Activated T-helper 1 cell treated with anti-CD3 and anti-CD28 coated beads, Interleukin-12 subunit alpha, Interleukin-12 subunit beta, Interleukin-2, Interleukin-4 antibody, amounts not matched to agents 30 ng/mL and 10 ng/mL and 1 ng/mL, durations not matched to agents 14 hours and 24 hours and 36 hours (primary cell): ENCODE results near the gene NMS. TPM values are rescaled to one million over a fixed set of nuclear protein-coding genes. Genes with fewer than 3 reads are reported as not detected.
"Not testable (repeated sequence)": the region's sequence is repeated elsewhere in the genome, so short reads cannot be mapped to it uniquely, and the experiment has no call there.

ENCODE experiments used
- DNase-seq: peaks from one replicate; pipeline ENCODE4 v3.0.0; 2021; ENCODE audit warnings: low spot score
- H3K27ac Mint-ChIP-seq: one replicate; pipeline ENCODE4 v1.8.0; 2021; ENCODE audit warnings: mild to moderate bottlenecking, mixed read lengths
- H3K27me3 Mint-ChIP-seq: one replicate; pipeline ENCODE4 v1.8.0; 2022; ENCODE audit warnings: mild to moderate bottlenecking, moderate library complexity, mixed read lengths; ENCODE audit not compliant: insufficient read depth
- H3K36me3 Mint-ChIP-seq: one replicate; pipeline ENCODE4 v1.8.0; 2021; ENCODE audit warnings: low read depth, mixed read lengths
- H3K4me1 Mint-ChIP-seq: one replicate; pipeline ENCODE4 v1.8.0; 2021; ENCODE audit warnings: low read depth, mixed read lengths
- H3K4me3 Mint-ChIP-seq: one replicate; pipeline ENCODE4 v1.8.0; 2021; ENCODE audit warnings: mild to moderate bottlenecking, moderate library complexity, mixed read lengths
- H3K9me3 Mint-ChIP-seq: one replicate; pipeline ENCODE4 v1.8.0; 2021; ENCODE audit warnings: mixed read lengths
- intact Hi-C: fragments of 100-400 bp; cut with micrococcal nuclease; formaldehyde crosslinking; loops from one replicate; pipeline ENCODE4 v1.15.1; 2024
- total RNA-seq: library from RNA; stranded (reverse); gene quantifications from 2 replicates; pipeline ENCODE4 v1.2.3, GENCODE V29; 2022

Gene NMS
- total RNA-seq, 1 donor from 2014 or later, result not detected

GRCh38 chr2:100451092-100451491, 19.2 kb upstream of the NMS start:
- Mint-ChIP-seq H3K9me3 (peaks cover 14% of the 10 kb centered on the region), H3K4me1 (no peaks in the 10 kb centered on the region), H3K36me3 (no peaks in the 10 kb centered on the region), H3K4me3 (no peak overlapping the region), H3K27me3 (no peaks in the 10 kb centered on the region), H3K27ac (no peak overlapping the region)
- intact Hi-C loops, result no loop called here
- no peak for DNase-seq

- Mint-ChIP-seq H3K36me3 (no peaks in the 10 kb centered on the region), H3K4me3 (no peak overlapping the region), H3K9me3 (peaks cover 17% of the 10 kb centered on the region), H3K4me1 (no peaks in the 10 kb centered on the region), H3K27me3 (no peaks in the 10 kb centered on the region), H3K27ac (no peak overlapping the region)
- intact Hi-C loops, result no loop called here
- no peak for DNase-seq
Measured at GRCh38 chr2:100451734-100452133, 18.5 kb upstream of the NMS start.

GRCh38 chr2:100453853-100454252, 16.4 kb upstream of the NMS start:
- no peak for DNase-seq
- Mint-ChIP-seq H3K9me3 (peaks cover 23% of the 10 kb centered on the region), H3K36me3 (no peaks in the 10 kb centered on the region), H3K4me3 (no peak overlapping the region), H3K27ac (no peak overlapping the region), H3K4me1 (no peaks in the 10 kb centered on the region), H3K27me3 (no peaks in the 10 kb centered on the region)
- intact Hi-C loops, result no loop called here

GRCh38 chr2:100456357-100456756, 13.9 kb upstream of the NMS start:
- intact Hi-C loops, H3K4me3 Mint-ChIP-seq, H3K36me3 Mint-ChIP-seq, H3K4me1 Mint-ChIP-seq, H3K27me3 Mint-ChIP-seq, H3K27ac Mint-ChIP-seq, DNase-seq: not testable (repeated sequence)
- peaks cover 38% of the 10 kb centered on the region for H3K9me3 Mint-ChIP-seq

GRCh38 chr2:100460904-100461530, 9.3 kb upstream of the NMS start:
- intact Hi-C loops, result no loop called here
- no peaks in the 10 kb centered on the region for H3K27me3 Mint-ChIP-seq

GRCh38 chr2:100470898-100471514, 724 bp downstream of the NMS start:
- H3K4me1 Mint-ChIP-seq, result no peaks in the 10 kb centered on the region
- no peak for DNase-seq
- H3K27me3 Mint-ChIP-seq, result peaks cover 21% of the 10 kb centered on the region
- no peak overlapping the region for H3K4me3 Mint-ChIP-seq
- H3K9me3 Mint-ChIP-seq, result peaks cover 5% of the 10 kb centered on the region
- intact Hi-C loops, result no loop called here
- H3K36me3 Mint-ChIP-seq, result no peaks in the 10 kb centered on the region
- no peak overlapping the region for H3K27ac Mint-ChIP-seq

More at GRCh38 chr2:100460904-100461530, 9.3 kb upstream of the NMS start:
- no peak overlapping the region for H3K4me3 Mint-ChIP-seq
- no peaks in the 10 kb centered on the region for H3K36me3 Mint-ChIP-seq
- peaks cover 24% of the 10 kb centered on the region for H3K9me3 Mint-ChIP-seq
- no peak for DNase-seq
- no peaks in the 10 kb centered on the region for H3K4me1 Mint-ChIP-seq
- no peak overlapping the region for H3K27ac Mint-ChIP-seq

GRCh38 chr2:100476606-100477005, 6.3 kb downstream of the NMS start:
- no peaks in the 10 kb centered on the region for H3K4me1 Mint-ChIP-seq
- no peaks in the 10 kb centered on the region for H3K9me3 Mint-ChIP-seq
- DNase-seq, result no peak
- intact Hi-C loops, result no loop called here
- no peak overlapping the region for H3K4me3 Mint-ChIP-seq
- H3K36me3 Mint-ChIP-seq, result no peaks in the 10 kb centered on the region
- H3K27me3 Mint-ChIP-seq, result no peaks in the 10 kb centered on the region
- H3K27ac Mint-ChIP-seq, result no peak overlapping the region

- Mint-ChIP-seq H3K4me1 (no peaks in the 10 kb centered on the region), H3K27me3 (no peaks in the 10 kb centered on the region), H3K4me3 (no peak overlapping the region), H3K9me3 (no peaks in the 10 kb centered on the region), H3K27ac (no peak overlapping the region), H3K36me3 (no peaks in the 10 kb centered on the region)
- DNase-seq, result no peak
- intact Hi-C loops, result no loop called here
Measured at GRCh38 chr2:100482741-100483140, 12.5 kb downstream of the NMS start.

GRCh38 chr2:100483895-100484294, 13.6 kb downstream of the NMS start:
- no peak for DNase-seq
- Mint-ChIP-seq H3K4me1 (no peaks in the 10 kb centered on the region), H3K36me3 (no peaks in the 10 kb centered on the region), H3K9me3 (no peaks in the 10 kb centered on the region), H3K27ac (no peak overlapping the region), H3K27me3 (no peaks in the 10 kb centered on the region), H3K4me3 (no peak overlapping the region)
- intact Hi-C loops, result no loop called here

GRCh38 chr2:100484390-100484789, 14.1 kb downstream of the NMS start:
- intact Hi-C loops, result no loop called here
- H3K27me3 Mint-ChIP-seq, result no peaks in the 10 kb centered on the region
- no peak overlapping the region for H3K4me3 Mint-ChIP-seq
- H3K9me3 Mint-ChIP-seq, result no peaks in the 10 kb centered on the region
- H3K36me3 Mint-ChIP-seq, result no peaks in the 10 kb centered on the region
- no peak for DNase-seq
- H3K27ac Mint-ChIP-seq, result no peak overlapping the region
- no peaks in the 10 kb centered on the region for H3K4me1 Mint-ChIP-seq

GRCh38 chr2:100485396-100485795, 15.1 kb downstream of the NMS start:
- no peak overlapping the region for H3K4me3 Mint-ChIP-seq
- H3K27ac Mint-ChIP-seq, result no peak overlapping the region
- H3K27me3 Mint-ChIP-seq, result no peaks in the 10 kb centered on the region
- no peaks in the 10 kb centered on the region for H3K4me1 Mint-ChIP-seq
- no peaks in the 10 kb centered on the region for H3K9me3 Mint-ChIP-seq
- no peak for DNase-seq
- no peaks in the 10 kb centered on the region for H3K36me3 Mint-ChIP-seq
- intact Hi-C loops, result no loop called here

GRCh38 chr2:100494712-100495111, 24.4 kb downstream of the NMS start:
- no peaks in the 10 kb centered on the region for H3K36me3 Mint-ChIP-seq

GRCh38 chr2:100502782-100503181, 32.5 kb downstream of the NMS start:
- DNase-seq, result no peak
- no peaks in the 10 kb centered on the region for H3K36me3 Mint-ChIP-seq
- H3K4me1 Mint-ChIP-seq, result no peaks in the 10 kb centered on the region
- no peak overlapping the region for H3K27ac Mint-ChIP-seq
- H3K4me3 Mint-ChIP-seq, result no peak overlapping the region
- H3K27me3 Mint-ChIP-seq, result peaks cover 11% of the 10 kb centered on the region
- intact Hi-C loops, result no loop called here
- peaks cover 14% of the 10 kb centered on the region for H3K9me3 Mint-ChIP-seq

More at GRCh38 chr2:100494712-100495111, 24.4 kb downstream of the NMS start:
- Mint-ChIP-seq H3K27ac (no peak overlapping the region), H3K9me3 (no peaks in the 10 kb centered on the region), H3K4me3 (no peak overlapping the region), H3K4me1 (no peaks in the 10 kb centered on the region), H3K27me3 (peaks cover 5% of the 10 kb centered on the region)
- intact Hi-C loops, result no loop called here
- DNase-seq, result no peak

- intact Hi-C loops, result no loop called here
- peaks cover 24% of the 10 kb centered on the region for H3K9me3 Mint-ChIP-seq
- no peaks in the 10 kb centered on the region for H3K4me1 Mint-ChIP-seq
- no peak overlapping the region for H3K27ac Mint-ChIP-seq
- no peak overlapping the region for H3K4me3 Mint-ChIP-seq
- peaks cover 1% of the 10 kb centered on the region for H3K36me3 Mint-ChIP-seq
- H3K27me3 Mint-ChIP-seq, result peaks cover 8% of the 10 kb centered on the region
- DNase-seq, result no peak
Measured at GRCh38 chr2:100504542-100504941, 34.3 kb downstream of the NMS start.
